Kidney (tissue), 14 donors: ENCODE data around the gene GPC1. TPM values are rescaled to one million over a fixed set of nuclear protein-coding genes. Genes with fewer than 3 reads are reported as not detected.

ENCODE experiments used
- DNase-seq, 5 donors: peaks; one replicate each; pipeline ENCODE4 v3.0.0-alpha.2; 2013 to 2020
- FAIRE-seq: peaks from 2 replicates; lab custom pipeline; 2012; peaks lifted over from hg19 to GRCh38; lab: Jason Lieb, UNC
- H3K27ac ChIP-seq, 2 donors: one replicate each; pipeline ENCODE4 v1.7.0; 2013; ENCODE audit warnings: low read depth in 2 of 2, low read length in 2 of 2, inconsistent platforms in 1 of 2
- H3K27me3 ChIP-seq: one replicate; pipeline ENCODE4 v1.7.1; 2013; ENCODE audit warnings: low read length, inconsistent platforms; ENCODE audit not compliant: control insufficient read depth, insufficient read depth
- H3K36me3 ChIP-seq, 3 donors: one replicate each; pipeline versions ENCODE4 v1.7.0 to v1.7.1; 2013; ENCODE audit warnings: low read length in 3 of 3, control low read depth in 1 of 3, inconsistent platforms in 1 of 3; ENCODE audit not compliant: insufficient read depth in 3 of 3, control insufficient read depth in 2 of 3
- H3K4me1 ChIP-seq, 3 donors: one replicate each; pipeline versions ENCODE4 v1.7.0 to v1.7.1; 2013; ENCODE audit warnings: low read length in 3 of 3, inconsistent platforms in 1 of 3, low read depth in 1 of 3; ENCODE audit not compliant: control insufficient read depth in 2 of 3, insufficient read depth in 2 of 3
- H3K4me3 ChIP-seq, 3 donors: one replicate each; pipeline versions ENCODE4 v1.7.0 to v1.8.1; 2013; ENCODE audit warnings: low read length in 3 of 3, control low read depth in 1 of 3, inconsistent platforms in 1 of 3
- H3K9ac ChIP-seq, 3 donors: one replicate each; pipeline versions ENCODE4 v1.7.0 to v1.7.1; 2013; ENCODE audit warnings: low read length in 3 of 3, control low read depth in 1 of 3, inconsistent platforms in 1 of 3
- H3K9me3 ChIP-seq, 3 donors: one replicate each; pipeline versions ENCODE4 v1.7.0 to v1.7.1; 2013; ENCODE audit warnings: low read length in 3 of 3, control low read depth in 1 of 3, inconsistent platforms in 1 of 3; ENCODE audit not compliant: control insufficient read depth in 2 of 3, insufficient read depth in 1 of 3
- CTCF ChIP-seq: IDR thresholded peaks from 3 replicates; pipeline ENCODE4 v1.5.1; 2012; ENCODE audit warnings: mild to moderate bottlenecking, moderate library complexity, borderline replicate concordance; ENCODE audit not compliant: insufficient read depth; ENCODE audit errors: extremely low read depth
- intact Hi-C: fragments of 100-400 bp; cut with DNase I; formaldehyde crosslinking; loops from one replicate; pipeline ENCODE4 v1.11.1; 2022
- polyA plus RNA-seq: library from polyadenylated mRNA; stranded (reverse); fragments of 350-450 nt; fragmentation: Illumina TruSeq; extraction: RNeasy Lipid Tissue Mini Kit (QIAGEN cat#74804); gene quantifications from one replicate; pipeline ENCODE4 v1.2.3, GENCODE V29; 2014; ENCODE audit warnings: low read depth, low replicate concordance; ENCODE audit not compliant: insufficient read depth
- total RNA-seq: library from RNA; stranded (reverse); fragmentation: NEBNext Ultra II Directional; extraction: Animal tissue kit (Norgen Biotek cat#: 25700); gene quantifications from one replicate; pipeline ENCODE4 v1.2.1, GENCODE V29; 2021
- donor health status: control.
- donor health status: control.
- donor health status: control.
- donor health status: control.
- donor health status: control.
- donor health status: DM: yes; HTN: yes; CAD: no.
- donor health status: Normal renal cell carcinoma (clear cell type).

Gene GPC1
- total and polyA plus RNA-seq, 2 donors from 2014 or later = 18.4 to 124 TPM

GRCh38 chr2:240455272-240455646, 19.8 kb downstream of the GPC1 start:
- Histone ChIP-seq H3K4me3 (no peak overlapping the region), H3K27ac (no peak overlapping the region), H3K9ac (no peak overlapping the region), H3K36me3 (no peaks in the 10 kb centered on the region), H3K4me1 (peaks cover 0 to 8% (median 0%) of the 10 kb centered on the region in 3 donors), H3K27me3 (no peaks in the 10 kb centered on the region), H3K9me3 (no peaks in the 10 kb centered on the region)
- no peak for TF ChIP-seq CTCF
- no peak for FAIRE-seq
- intact Hi-C loops = no loop called here
- peak in 2 of 5 donors; percentile 66 to 78 for DNase-seq

GRCh38 chr2:240455647-240456446, 20.4 kb downstream of the GPC1 start:
- TF ChIP-seq CTCF = no peak

GRCh38 chr2:240456447-240457222, 21.2 kb downstream of the GPC1 start:
- Histone ChIP-seq H3K4me1 (peaks cover 0 to 5% (median 0%) of the 10 kb centered on the region in 3 donors), H3K27me3 (no peaks in the 10 kb centered on the region), H3K9ac (no peak overlapping the region), H3K36me3 (no peaks in the 10 kb centered on the region), H3K27ac (no peak overlapping the region), H3K4me3 (no peak overlapping the region), H3K9me3 (no peaks in the 10 kb centered on the region)
- TF ChIP-seq CTCF = no peak
- intact Hi-C loops = no loop called here
- FAIRE-seq (no peak), DNase-seq (peak in 2 of 5 donors; percentile 62 to 83)

More at GRCh38 chr2:240455647-240456446, 20.4 kb downstream of the GPC1 start:
- Histone ChIP-seq H3K27me3 (no peaks in the 10 kb centered on the region), H3K36me3 (no peaks in the 10 kb centered on the region), H3K4me1 (peaks cover 0 to 5% (median 0%) of the 10 kb centered on the region in 3 donors), H3K4me3 (no peak overlapping the region), H3K27ac (no peak overlapping the region), H3K9me3 (no peaks in the 10 kb centered on the region), H3K9ac (no peak overlapping the region)
- FAIRE-seq (no peak), DNase-seq (peak in 4 of 5 donors; percentile 72 to 82 (median 76))
- intact Hi-C loops = no loop called here
